Measurements from ENCODE around the gene SLC7A5. TPM values are rescaled to one million over a fixed set of nuclear protein-coding genes. Genes with fewer than 3 reads are reported as not detected.
A peak's percentile ranks its signal among the peaks of the same experiment; 100 is the strongest.

The SLC7A5 gene
- total and polyA plus RNA-seq, 2 of the 13 experiments (the other 11 are each of a cell fraction or from before 2014, with no cell fraction given): 79.6 to 155 TPM

DNA sequence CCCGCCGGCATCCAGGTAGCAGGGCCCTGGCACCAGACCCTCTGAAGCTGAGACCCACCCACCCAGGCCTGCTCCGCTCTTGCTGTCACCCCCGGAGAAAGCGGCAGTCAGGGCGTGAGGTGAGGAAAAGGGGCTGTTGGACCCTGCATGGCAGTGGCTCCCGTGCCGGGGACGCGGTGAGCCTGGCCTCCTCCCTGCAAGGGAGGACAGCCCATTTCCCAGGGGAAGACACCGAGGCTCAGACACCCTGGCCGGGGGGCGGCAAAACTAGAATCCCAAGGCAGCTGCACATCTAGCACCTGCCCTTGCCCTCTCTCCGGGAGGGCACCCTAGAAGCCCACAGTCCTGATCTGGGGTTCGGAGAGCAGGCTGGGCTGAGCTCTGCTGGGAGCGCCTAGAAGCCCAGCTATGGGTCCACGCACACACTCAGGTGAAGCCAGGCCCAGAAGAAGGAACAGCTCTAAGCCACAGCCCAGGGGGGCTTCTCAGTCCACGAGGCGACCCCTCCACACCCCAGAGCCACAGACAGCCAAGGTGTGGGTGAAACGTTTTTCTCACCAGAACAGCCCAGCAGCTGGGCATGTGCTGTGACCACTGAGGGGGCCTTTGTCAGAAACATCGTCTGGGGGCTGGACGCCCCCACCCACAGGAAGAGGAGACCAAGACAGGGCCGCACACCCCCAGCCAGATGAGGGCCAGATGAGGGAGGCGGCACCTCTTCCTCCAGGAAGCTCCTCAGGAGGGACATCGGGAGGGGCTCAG lies 22.4 kb downstream of the SLC7A5 start (continued):
- no peak for TF ChIP-seq ARHGAP35 (CRISPR knock-in tag; IDR thresholded peaks at IDR 0.05; ENCODE audit: borderline replicate concordance)
- TF ChIP-seq, protein P1, sequence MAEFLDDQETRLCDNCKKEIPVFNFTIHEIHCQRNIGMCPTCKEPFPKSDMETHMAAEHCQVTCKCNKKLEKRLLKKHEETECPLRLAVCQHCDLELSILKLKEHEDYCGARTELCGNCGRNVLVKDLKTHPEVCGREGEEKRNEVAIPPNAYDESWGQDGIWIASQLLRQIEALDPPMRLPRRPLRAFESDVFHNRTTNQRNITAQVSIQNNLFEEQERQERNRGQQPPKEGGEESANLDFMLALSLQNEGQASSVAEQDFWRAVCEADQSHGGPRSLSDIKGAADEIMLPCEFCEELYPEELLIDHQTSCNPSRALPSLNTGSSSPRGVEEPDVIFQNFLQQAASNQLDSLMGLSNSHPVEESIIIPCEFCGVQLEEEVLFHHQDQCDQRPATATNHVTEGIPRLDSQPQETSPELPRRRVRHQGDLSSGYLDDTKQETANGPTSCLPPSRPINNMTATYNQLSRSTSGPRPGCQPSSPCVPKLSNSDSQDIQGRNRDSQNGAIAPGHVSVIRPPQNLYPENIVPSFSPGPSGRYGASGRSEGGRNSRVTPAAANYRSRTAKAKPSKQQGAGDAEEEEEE (CRISPR knock-in tag; IDR thresholded peaks at IDR 0.05; ENCODE audit: borderline replicate concordance): no peak
- TF ChIP-seq ZSCAN31 (CRISPR knock-in tag; IDR thresholded peaks at IDR 0.05; ENCODE audit: low read depth): peak; percentile 3; the same call in 1 of the 2 replicates
- TF ChIP-seq, protein P2, sequence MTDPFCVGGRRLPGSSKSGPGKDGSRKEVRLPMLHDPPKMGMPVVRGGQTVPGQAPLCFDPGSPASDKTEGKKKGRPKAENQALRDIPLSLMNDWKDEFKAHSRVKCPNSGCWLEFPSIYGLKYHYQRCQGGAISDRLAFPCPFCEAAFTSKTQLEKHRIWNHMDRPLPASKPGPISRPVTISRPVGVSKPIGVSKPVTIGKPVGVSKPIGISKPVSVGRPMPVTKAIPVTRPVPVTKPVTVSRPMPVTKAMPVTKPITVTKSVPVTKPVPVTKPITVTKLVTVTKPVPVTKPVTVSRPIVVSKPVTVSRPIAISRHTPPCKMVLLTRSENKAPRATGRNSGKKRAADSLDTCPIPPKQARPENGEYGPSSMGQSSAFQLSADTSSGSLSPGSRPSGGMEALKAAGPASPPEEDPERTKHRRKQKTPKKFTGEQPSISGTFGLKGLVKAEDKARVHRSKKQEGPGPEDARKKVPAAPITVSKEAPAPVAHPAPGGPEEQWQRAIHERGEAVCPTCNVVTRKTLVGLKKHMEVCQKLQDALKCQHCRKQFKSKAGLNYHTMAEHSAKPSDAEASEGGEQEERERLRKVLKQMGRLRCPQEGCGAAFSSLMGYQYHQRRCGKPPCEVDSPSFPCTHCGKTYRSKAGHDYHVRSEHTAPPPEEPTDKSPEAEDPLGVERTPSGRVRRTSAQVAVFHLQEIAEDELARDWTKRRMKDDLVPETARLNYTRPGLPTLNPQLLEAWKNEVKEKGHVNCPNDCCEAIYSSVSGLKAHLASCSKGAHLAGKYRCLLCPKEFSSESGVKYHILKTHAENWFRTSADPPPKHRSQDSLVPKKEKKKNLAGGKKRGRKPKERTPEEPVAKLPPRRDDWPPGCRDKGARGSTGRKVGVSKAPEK (CRISPR knock-in tag; IDR thresholded peaks at IDR 0.05; ENCODE audit: borderline replicate concordance): no peak
- TF ChIP-seq, protein P3, sequence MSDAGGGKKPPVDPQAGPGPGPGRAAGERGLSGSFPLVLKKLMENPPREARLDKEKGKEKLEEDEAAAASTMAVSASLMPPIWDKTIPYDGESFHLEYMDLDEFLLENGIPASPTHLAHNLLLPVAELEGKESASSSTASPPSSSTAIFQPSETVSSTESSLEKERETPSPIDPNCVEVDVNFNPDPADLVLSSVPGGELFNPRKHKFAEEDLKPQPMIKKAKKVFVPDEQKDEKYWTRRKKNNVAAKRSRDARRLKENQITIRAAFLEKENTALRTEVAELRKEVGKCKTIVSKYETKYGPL (CRISPR knock-in tag; IDR thresholded peaks at IDR 0.05): no peak
- TF ChIP-seq HNRNPL (IDR thresholded peaks at IDR 0.05; ENCODE audit: low read depth, low read length): 0 out of 2 replicates have a peak, but pooled peaks have one; percentile 36
- no peak; the same call in 1 of the 2 replicates for TF ChIP-seq TBX2 (CRISPR knock-in tag; IDR thresholded peaks at IDR 0.05; ENCODE audit: borderline replicate concordance)
- no peak for TF ChIP-seq CEBPB (IDR thresholded peaks at IDR 0.05; ENCODE audit: borderline replicate concordance, low read depth, low read length)
- no peak for TF ChIP-seq ATF1 (CRISPR knock-in tag; IDR thresholded peaks at IDR 0.05)
- 0 out of 2 replicates have a peak, but pooled peaks have one; percentile 8 for TF ChIP-seq HES4 (CRISPR knock-in tag; IDR thresholded peaks at IDR 0.05; ENCODE audit: borderline replicate concordance)
- no peak for TF ChIP-seq GTF2F1 (IDR thresholded peaks at IDR 0.05; ENCODE audit: low read length)
- no peak for TF ChIP-seq ZSCAN9 (CRISPR knock-in tag; IDR thresholded peaks at IDR 0.05; ENCODE audit: borderline replicate concordance)
- TF ChIP-seq ARNT2 (CRISPR knock-in tag; IDR thresholded peaks at IDR 0.05; ENCODE audit: low read depth): no peak
- no peak for TF ChIP-seq TOPORS (CRISPR knock-in tag; IDR thresholded peaks at IDR 0.05)
- 0 out of 4 replicates have a peak, but pooled peaks of 1 of the 2 experiments have one; percentile 25 for TF ChIP-seq KLF16 (CRISPR knock-in tag; IDR thresholded peaks at IDR 0.05)
- TF ChIP-seq ARNT (IDR thresholded peaks at IDR 0.05): no peak
- no peak for TF ChIP-seq ZNF350 (CRISPR knock-in tag; IDR thresholded peaks at IDR 0.05; ENCODE audit: borderline replicate concordance, low read depth)
- no peak for TF ChIP-seq ZBTB38 (CRISPR knock-in tag; IDR thresholded peaks at IDR 0.05)
- TF ChIP-seq TERF1 (CRISPR knock-in tag; IDR thresholded peaks at IDR 0.05): 0 out of 2 replicates have a peak, but pooled peaks have one; percentile 43
- no peak for TF ChIP-seq SP2 (CRISPR knock-in tag; IDR thresholded peaks at IDR 0.05)
- TF ChIP-seq ZKSCAN1 (IDR thresholded peaks at IDR 0.05; ENCODE audit: low read length): no peak; the same call in 1 of the 2 replicates
- no peak for TF ChIP-seq ETV5 (CRISPR knock-in tag; IDR thresholded peaks at IDR 0.05; ENCODE audit: borderline replicate concordance)
